GM18909 (cell line): Measurements from ENCODE around the gene METTL13.
A peak's percentile ranks its signal among the peaks of the same experiment; 100 is the strongest.
"Not testable (repeated sequence)": the region's sequence is repeated elsewhere in the genome, so short reads cannot be mapped to it uniquely, and the experiment has no call there.

ENCODE experiments used
- ATAC-seq: cut with Tn5 transposase; IDR thresholded peaks from one replicate; pipeline ENCODE4 v1.9.1; 2021; ENCODE audit warnings: mild to moderate bottlenecking; ENCODE audit not compliant: unreplicated experiment, poor library complexity

The METTL13 gene

DNA sequence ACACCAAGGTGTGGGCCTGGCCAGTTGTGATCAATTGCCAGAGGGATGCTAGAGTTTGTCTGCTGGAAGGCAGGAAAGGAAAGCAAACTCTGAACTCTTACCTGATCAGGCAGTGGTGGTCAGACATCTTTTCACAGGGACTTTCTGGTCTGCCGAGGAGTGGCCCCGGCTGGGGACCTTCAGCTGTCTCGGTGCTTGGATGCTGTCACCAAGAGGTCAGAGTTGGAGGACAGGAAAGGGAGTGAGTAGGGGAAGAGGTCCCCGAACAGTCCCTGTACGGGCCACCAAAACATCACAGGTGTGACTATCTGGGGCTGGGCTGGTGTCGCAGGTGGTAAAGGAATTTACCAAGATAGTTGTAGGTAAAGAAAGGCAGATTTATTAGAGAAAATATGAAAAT is 17.7 kb upstream of the METTL13 start:
- no peak for ATAC-seq

DNA sequence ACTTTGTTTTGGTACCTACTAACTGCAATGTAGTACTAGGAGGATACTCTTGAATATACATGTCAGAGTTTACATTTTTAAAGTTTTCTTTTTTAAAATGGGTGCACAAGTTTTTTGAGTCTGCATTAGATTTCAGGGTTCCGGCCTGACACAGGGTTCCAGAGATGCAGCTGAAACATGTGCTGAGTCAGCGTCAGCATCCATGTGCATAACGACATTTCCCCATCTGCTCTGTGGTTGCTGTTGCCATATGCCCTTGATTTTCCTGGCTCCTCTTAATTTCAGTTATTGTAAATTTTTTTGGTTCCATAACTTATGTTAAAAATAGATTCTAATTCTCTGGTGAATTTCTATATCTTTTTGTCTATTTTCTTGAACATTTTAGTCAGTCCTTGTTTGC is 12.3 kb upstream of the METTL13 start:
- ATAC-seq, result no peak

DNA sequence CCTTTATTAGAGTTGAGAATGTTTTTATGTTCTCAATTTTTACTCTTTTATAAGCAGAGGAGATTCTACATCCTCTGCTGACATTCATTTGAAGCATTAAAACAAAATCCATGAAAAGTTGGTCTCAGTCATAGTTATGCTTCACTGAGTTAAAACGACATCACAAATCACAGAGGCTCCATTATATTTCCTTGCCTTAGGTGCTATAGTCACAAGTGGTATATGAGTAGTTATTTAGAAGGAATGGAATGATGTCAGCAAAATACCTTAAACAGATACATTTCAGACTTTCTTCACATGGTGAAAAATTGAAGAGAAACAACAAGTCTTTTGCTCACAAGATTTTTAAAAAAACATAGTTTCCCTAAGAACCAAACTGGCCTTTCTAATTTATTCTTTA is 11.7 kb upstream of the METTL13 start:
- no peak for ATAC-seq

DNA sequence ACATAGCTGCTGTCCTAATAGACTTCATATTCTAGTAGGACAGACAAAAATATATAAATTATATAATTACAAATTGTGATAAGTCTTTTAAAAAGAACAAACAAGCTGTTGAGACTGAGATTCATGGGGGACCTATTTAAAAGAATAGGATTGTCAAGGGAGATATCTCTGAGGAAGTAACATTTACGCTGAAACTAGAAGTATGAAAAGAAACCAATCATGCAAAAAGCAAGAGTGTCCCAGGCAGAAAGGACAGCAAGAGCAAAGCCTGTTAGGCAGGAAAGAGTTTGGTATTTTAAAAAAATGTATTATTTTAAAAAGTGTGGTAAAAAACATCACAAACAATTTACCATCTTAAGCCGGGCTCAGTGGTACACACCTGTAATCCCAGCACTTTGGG is 9.1 kb upstream of the METTL13 start:
- ATAC-seq, result no peak

DNA sequence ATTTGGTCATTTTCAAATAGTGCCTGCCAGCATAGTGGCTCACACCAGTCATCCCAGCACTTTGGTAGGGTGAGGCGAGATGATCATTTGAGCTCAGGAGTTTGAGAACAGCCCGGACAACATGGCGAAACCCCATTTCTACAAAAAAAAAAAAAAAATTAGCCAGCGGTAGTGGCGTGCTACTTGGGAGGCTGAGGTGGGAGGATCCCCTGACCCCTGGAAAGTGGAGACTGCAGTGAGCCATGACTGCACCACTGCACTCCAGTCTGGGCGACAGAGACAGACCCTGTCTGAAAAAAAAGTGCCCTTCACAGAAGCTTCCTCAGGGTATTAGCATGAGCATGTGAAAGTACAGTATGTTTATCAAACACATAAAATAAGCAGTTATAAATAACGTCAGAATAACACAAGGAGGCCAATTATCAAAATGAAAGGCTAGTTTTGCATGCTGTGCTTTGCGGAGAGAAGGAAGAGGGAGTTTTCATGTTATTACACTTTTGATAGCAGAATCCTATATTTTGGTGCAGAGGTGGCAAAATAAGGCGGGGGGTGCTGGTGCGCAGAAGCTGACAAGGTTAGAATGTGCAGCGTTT is 781 bp upstream of the METTL13 start:
- ATAC-seq, result no peak

DNA sequence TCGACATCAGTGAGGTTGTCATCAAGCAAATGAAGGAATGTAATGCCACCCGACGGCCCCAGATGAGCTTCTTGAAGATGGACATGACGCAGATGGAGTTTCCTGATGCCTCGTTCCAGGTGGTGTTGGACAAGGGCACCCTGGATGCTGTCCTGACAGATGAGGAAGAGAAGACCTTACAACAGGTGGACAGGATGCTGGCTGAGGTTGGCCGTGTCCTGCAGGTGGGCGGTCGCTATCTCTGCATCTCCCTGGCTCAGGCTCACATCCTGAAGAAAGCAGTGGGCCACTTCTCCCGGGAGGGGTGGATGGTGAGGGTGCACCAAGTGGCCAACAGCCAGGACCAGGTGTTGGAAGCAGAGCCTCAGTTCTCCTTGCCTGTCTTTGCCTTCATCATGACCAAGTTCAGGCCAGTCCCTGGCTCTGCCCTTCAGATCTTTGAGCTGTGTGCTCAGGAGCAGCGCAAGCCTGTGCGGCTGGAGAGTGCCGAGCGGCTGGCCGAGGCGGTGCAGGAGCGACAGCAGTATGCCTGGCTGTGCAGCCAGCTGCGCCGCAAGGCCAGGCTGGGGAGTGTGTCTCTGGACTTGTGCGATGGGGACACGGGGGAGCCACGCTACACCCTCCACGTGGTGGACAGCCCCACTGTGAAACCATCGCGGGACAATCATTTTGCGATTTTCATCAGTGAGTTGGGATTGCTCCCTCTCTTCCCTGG is 2.5 kb downstream of the METTL13 start:
- ATAC-seq, result no peak

DNA sequence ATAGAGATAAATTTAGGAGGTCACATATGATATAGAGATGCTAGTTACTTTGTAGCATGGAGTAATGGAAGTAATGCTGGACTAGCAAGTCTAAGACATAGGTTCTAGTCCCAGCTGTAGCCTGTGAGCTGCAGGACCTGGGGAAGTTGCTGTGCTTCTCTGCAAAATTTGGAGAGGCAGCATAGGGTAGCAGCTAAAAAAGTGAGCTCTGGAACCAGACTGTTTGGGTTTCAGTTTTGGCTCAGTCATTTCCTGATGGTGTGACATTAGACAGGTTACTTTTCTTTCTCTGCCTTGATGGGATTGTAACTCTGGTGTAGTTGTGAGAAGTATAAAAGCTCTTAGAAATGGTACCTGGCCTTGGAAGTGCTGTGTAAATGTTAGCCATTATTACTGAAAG is 3.3 kb downstream of the METTL13 start:
- ATAC-seq, result no peak

DNA sequence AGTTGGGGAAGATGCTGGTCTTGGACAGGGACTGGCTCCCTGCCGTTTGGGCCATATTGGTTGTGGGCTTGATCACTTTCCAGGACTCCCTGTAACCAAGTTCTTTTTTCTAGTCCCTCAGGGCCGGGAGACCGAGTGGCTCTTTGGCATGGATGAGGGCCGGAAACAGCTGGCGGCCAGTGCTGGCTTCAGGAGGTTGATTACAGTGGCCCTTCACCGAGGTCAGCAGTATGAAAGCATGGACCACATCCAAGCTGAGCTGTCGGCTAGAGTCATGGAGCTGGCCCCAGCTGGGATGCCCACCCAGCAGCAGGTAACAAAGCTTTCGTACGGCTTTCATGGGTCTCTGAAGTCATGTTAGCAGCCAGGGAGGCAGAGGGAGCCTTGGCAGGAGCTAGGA is 4.3 kb downstream of the METTL13 start:
- ATAC-seq, result no peak

DNA sequence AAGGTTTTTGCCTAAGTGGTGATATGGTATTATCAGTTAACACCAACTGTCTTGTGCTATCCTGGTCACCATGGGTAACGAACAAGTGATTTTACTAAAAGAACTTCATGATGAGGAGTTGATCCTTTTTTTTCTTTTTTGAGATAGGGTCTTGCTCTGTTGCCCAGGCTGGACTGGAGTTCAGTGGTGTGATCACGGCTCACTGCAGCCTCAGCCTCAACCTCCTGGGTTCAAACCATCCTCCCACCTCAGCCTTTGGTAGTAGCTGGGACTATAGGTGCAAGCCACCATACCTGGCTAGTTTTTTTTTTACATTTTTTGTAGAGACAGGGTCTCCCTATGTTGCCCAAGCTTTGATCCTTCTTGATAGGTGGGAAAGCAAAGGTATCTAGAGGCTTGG is 5.1 kb downstream of the METTL13 start:
- no peak for ATAC-seq

DNA sequence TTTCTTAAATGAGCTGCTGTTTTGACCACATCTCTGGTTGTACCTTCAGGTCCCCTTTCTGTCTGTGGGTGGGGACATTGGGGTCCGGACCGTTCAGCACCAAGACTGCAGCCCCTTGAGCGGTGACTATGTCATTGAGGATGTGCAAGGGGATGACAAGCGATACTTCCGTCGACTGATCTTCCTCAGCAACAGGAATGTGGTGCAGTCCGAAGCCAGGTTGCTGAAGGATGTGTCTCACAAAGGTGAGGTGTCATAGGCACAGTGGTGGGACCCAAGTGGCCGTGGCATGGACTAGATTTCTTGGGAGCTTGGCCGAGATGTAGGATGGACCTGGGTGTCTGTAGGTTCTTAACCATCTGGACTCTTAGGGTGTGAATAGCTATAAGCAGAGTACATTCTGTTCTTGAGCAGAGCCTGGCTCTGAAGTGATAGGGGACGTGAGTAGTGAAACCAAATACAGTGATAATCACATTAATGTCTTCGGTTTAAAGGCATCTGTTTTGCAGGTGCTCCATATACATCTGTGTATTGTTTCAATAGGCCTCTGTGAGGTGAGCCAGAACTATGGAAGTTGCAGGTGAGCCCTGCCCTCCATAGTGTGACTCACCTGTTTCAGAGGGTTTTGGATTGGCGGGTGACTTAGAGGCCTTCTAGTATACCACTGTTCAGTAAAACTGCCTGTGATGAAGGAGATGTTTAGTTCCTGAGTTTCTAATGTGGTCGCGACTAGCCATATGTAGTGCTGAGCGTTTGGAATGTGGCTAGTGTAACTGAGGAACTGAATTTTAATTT is 6.4 kb downstream of the METTL13 start:
- no peak for ATAC-seq

DNA sequence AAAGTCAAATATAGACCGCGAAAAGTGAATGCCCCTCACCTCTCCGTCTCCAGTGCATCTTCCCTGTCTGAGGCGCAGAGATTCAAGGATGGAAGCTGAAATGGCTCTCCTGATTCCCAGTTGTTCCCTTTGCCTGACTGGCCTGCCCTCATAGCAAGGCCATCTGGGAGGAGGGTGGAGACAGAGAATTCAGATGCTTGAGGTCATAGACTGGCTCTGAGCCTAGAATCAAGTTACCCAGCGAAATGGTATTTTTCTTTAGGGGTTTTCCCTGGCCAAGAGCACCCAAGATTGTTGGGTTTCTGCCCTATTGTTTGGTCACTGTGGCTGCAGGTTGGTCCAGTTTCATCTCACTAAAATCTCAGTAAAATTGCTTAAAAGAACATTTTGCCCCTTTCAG is 7.2 kb downstream of the METTL13 start:
- ATAC-seq, result no peak

DNA sequence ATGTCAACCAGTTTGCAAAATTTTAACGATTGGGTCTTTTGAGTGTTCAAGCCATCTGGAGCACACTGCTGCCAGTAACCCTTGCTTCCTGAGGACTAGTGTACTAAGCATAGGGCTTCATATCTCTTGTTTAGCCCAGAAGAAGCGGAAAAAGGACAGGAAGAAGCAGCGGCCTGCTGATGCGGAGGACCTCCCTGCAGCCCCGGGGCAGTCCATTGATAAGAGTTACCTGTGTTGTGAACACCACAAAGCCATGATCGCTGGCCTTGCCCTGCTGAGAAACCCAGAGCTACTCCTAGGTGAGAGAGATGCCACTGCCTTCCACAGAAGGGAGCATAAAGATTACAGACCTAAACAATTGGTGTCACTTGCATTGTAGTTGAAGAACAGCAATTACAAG is 8.9 kb downstream of the METTL13 start:
- no peak for ATAC-seq

DNA sequence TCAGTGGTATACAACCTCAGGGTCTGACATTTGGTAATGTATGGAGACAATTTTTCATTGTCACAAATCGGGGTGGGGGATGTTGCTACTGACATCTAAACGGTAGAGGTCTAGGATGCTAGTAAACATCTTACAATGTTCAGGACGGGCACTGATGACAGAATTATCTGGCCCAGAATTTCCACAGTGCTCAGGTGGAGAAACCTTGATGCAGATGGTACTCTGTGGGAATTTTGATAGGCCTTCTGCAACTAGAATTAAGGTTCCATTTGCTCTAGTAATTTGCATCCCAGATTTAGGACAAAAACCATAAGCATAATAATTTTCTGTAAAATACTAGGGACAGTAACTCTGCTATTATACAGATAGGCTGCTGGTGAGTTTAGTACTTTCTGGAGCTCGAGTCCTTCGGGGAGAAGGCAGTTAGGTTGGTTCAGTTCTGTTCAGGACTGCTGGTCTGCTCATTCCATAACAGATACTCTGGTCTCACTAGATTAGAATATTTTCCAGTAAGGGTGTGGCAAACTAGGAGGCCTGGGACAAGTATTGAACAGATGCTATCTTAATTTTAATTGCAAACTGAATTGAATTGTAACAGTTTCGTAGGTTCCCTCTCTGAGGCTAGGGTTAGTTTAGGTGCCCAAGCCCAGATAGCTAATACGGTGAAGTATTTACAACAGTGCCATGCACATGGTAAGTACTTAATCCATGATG is 11.4 kb downstream of the METTL13 start:
- no peak for ATAC-seq

DNA sequence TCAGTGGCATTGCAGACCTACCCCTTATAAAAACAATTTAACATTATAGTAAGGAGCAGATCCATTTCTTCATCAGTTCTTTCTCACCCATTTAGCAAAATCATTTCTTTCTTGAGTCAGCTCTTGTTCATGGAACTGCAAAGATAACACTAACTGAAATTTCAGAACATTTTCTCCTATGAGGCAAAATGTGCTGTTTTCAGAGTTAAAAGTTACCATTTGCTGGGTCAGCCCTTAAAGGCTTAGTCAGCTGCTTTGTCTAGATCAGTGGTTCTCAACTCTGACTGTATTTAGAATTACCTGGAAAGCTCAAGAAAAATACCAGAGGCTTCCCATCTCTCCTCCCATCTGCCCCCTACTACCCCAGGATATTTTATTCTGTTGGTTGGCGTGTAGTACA is 12.2 kb downstream of the METTL13 start:
- no peak for ATAC-seq

DNA sequence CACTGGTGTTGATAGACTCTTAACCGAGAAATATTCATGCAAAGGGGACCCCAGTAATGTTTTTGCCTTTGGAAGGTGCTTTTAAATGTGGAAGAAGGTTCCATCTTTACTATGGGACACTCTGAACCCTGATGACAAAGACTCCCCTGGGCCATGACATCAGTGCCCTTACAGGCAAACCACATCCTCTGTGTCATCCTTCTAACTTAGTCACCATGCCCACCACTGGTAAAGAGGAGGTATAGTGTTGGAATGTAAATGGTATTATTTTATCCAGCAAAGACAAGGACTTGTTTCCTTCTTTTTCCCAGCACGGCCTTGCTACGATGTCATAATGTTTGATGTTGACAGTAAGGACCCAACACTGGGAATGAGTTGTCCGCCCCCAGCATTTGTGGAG is 12.6 kb downstream of the METTL13 start:
- peak; percentile 48 for ATAC-seq

DNA sequence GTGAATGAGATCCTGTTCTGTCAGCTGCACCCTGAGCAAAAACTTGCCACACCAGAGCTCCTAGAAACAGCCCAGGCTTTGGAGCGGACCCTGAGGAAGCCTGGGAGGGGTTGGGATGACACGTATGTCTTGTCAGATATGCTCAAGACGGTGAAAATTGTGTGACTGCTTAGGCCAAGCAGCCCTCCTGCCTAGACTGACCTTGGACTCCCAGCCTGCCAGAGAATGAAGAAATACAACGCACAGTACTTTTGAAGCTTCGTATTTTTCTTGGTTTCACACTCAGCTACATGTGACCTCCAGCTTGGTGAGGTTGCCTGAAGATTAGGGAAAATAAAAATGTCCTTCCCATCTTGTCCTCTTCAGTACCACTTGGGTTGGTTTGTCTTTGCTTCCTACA is 15.1 kb downstream of the METTL13 start:
- ATAC-seq, result no peak

DNA sequence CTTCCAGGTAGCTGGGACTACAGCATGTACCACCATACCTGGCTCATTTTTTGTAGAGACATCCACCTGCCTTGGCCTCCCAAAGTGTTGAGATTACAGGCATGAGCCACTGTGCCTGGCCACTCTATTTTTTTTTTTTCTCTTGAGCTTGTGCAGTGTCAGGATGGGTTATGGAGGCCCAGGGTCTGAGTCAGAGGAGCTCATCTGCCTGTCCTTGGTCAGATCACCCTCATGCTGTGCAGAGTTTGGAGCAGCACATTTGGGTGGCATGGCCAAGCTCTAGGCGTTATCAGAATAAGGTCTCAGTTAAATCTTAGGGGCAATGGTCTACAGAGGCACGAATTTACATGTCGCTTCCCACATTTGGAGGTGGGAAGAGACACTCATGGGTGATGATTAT is 16.9 kb downstream of the METTL13 start:
- ATAC-seq, result no peak

DNA sequence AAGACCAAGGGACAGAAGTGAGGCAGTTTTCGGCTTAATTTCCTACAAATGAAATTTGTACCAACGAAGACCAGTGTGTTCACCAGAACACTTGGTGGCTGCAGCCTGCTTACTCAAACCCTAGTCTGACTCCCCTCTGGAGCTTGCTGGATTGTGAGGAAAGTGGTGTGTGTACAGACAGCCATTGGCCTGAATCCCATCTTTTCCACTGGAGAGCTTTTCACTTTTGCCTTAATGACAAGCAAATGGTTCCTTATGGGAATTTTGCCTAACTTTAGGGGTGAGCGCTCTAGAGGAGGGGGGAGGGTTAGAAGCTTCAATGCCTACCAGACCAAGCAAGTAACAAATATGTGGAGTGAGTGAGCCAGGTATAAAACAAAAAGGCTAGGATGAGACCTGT is 17.3 kb downstream of the METTL13 start:
- no peak for ATAC-seq

DNA sequence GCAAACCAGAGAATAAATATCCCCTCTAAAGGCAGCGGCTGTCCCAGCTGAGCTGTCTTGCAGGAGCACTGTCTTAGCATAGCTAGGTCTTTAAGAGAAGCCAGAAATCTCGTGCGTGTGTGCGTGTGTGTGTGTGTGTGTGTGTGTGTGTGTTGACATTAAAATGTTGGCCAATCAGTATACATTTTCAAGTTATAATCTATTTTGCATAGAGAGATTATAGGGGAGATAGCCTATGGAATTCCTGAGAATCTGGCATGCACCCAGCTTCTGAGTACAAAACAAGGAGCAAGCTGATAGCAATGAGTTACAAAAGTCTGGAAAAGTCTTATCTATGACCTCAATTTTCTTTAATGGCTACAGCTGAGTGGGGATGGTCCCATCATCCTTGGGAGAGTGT is 17.7 kb downstream of the METTL13 start:
- no peak for ATAC-seq

DNA sequence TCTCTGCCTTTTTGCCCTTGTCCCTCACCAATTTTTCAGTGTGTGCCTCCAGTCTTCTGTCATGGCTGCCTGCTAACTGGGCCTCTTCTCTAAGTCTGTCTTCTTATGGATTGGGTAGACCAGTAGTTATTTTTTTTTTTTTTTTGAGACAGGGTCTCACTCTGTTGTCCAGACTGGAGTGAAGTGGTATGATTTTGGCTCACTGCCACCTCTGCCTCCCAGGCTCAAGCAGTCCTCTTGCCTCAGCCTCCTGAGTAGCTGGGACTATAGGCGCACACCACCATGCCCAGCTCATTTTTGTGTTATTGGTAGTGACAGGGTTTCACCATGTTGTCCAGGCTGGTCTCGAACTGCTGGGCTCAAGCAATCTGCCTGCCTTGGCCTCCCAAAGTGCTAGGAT is 18.2 kb downstream of the METTL13 start:
- not testable (repeated sequence) for ATAC-seq

DNA sequence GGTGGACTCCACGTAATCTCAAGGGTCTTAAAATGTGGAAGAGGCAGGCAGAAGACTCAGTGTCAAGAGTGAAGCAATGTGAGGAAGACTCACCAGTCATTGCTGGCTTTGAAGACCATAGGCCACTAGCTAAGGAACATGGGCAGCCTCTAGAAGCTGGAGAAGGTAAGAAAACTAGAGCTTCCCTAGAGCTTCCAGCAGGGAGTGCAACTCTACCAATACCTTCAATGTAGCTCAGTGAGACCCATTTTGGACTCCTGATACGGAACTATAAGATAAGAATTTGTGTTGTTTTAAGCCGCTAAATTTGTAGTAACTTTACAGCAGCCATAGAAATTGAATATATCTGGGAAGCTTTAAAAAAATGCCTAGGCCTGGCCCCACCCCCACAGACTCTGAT is 18.9 kb downstream of the METTL13 start:
- ATAC-seq, result no peak
